ENCODE measurements around the gene TMEM132C.

- no peak for TF ChIP-seq POLR2AphosphoS5 (IDR thresholded peaks at IDR 0.05; ENCODE audit: low read depth, low read length)
- no peak for TF ChIP-seq POLR2A (IDR thresholded peaks at IDR 0.05; ENCODE audit: low read depth, low read length)
Measured at GRCh38 chr12:128513831-128514230, 246.9 kb downstream of the TMEM132C start.
